ENCODE measurements around the gene STK32A.

STK32A gene

DNA sequence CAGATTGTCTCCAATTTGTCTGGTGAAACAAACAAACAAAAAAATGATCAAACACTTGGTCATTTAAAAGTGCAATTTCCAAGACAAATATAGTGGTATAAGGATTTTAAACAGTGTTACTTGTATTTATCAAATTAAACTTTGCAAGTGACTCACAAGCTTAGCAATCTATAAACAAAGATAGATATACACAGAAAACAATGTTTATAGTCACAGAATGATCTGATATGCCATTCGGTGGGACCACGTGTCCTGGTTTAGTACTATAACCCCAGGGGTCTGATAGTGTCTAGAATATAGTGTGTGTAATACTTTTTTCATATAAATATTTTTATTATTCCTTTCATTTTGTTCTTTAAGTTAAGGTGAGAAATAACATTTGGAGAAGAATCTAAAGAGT is 183.8 kb downstream of the STK32A start:
- DNase-seq (ENCODE audit: low spot score): no peak

DNA sequence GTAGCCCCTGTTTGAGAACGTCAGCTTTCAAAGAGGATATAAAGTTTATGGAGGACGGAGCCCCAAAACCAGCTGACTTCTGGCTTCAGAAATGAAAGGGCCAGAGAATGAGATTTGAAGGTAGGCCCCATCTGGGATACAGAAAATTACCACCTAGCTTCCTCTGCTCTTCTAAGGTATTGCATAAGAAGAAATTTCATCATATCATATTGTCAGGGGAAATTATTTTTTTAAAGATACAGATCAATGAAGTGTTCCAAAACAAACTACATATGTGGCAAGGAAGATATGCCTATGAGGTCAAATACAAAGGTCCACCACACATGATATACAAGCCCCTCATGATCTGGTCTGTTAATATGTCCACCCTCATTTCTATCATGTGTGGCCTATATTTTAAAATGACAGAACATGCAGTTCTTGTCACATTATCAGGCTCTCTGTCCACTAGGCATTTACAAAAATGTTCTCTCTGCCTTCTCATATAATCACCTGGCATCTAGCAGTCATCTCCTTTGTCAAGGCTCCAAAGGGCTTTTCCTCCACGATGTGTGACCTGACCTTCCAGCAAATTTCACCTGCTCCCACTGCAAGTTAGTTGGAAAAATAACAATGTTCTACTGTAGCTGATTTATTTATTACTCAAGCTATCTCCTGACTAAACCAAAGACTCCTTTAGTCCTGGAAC is 192.0 kb downstream of the STK32A start:
- no peak for DNase-seq (ENCODE audit: low spot score)

GRCh38 chr5:147427521-147428401 is 192.9 kb downstream of the STK32A start:
- no peak for DNase-seq (ENCODE audit: low spot score)

GRCh38 chr5:147430628-147431027 is 195.8 kb downstream of the STK32A start:
- no peak for DNase-seq (ENCODE audit: low spot score)

GRCh38 chr5:147431586-147431985 is 196.8 kb downstream of the STK32A start:
- DNase-seq (ENCODE audit: low spot score): no peak

DNA sequence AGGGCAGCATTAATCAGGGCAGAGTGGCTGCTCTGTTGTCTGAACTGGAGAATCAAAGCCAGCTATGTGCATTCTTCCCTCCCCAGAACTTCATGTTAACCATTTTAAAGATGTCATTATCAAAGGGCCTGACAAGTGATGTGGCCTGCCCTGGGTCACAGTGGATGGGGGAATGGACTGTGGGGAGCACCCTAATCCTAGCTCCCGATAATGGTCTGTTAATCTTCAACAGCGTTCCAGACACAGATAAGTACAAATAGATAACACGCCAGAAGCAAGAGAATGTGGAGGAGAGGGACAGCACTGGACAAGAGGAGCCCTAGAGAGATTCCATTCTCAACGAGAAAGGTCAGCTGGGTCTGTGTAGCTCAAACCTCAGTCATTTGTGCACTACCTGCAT is 197.5 kb downstream of the STK32A start:
- DNase-seq (ENCODE audit: low spot score): no peak

DNA sequence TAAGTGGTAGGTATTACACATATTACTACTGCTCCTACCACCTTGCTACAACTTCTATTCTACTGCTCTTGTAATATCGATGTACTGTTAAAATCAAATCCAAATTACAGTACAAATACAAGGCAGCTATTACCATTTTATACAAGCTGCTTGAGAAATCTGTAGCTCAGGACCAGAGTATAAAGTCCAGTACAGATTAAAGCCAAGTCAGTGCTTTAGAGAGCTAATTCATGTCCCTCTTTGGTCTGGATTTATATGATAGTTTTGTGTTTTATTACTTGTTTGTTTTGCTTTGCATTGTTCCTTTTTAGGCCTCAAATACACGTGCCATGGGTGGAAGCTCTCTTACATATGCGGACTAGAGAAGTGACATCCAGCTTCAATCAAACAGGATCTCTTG is 199.2 kb downstream of the STK32A start:
- DNase-seq (ENCODE audit: low spot score): no peak

DNA sequence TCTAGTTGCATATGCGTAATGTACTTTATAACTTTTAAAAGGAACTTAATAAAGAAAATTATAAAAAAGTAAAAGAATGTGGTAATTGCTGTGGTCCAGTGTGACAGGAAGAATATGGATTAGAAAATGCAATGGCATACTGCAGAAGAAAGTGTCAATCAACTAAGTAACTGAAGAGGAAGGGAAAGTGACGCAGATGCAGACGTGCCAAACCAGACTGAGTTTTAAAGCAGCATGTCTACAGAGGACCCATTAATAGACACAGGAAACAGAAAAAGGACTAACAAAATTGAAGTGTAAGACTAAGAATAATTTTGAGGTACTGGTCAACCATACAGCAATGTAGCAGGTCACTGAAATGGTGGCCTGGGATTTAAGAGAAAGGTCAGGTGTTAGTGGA is 201.8 kb downstream of the STK32A start:
- DNase-seq (ENCODE audit: low spot score): no peak

DNA sequence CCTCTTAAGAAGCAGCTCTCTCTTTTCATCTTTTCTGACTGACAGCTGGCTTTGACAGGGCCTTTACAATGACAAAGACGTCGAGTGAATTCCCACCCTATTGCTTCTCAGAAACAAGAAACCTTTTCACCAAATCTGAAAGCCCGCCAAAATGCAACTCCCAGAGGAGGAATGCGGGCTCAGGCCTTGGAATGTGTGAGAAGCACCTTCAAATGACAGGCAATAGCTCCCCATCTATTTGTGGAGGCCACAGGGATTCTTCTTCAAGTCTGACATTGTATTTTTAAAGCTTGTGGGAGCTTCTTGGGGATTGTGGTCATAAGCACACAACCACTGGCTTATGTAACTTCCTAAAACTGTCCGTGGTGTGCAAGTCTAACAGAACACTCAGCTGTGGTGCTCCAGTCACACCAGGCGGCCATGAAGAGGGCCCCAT is 202.4 kb downstream of the STK32A start:
- DNase-seq (ENCODE audit: low spot score): no peak

Measured in CD4-positive, alpha-beta T cell treated with Interleukin-6 at 100 ng/mL for 8 hours (primary cell).